ENCODE measurements around the gene CFAP54.

- no peak for TF ChIP-seq ISL1 (CRISPR knock-in tag; IDR thresholded peaks at IDR 0.05)
- no peak for TF ChIP-seq ARNTL (CRISPR knock-in tag; IDR thresholded peaks at IDR 0.05; ENCODE audit: borderline replicate concordance, low read depth)
- no peak for TF ChIP-seq BACH2 (CRISPR knock-in tag; IDR thresholded peaks at IDR 0.05; ENCODE audit: borderline replicate concordance)
These were observed 383.6 kb downstream of the CFAP54 start for GRCh38 chr12:96872961-96873360.

Measured in SK-N-SH treated with all-trans-retinoic acid at 6 μM for 48 hours (cell line).